ENCODE measurements around the gene CAMK2N1. TPM values are rescaled to one million over a fixed set of nuclear protein-coding genes. Genes with fewer than 3 reads are reported as not detected.

The CAMK2N1 gene
- total and polyA plus RNA-seq, 10 of the 15 experiments (the other 5 are each of a cell fraction or from before 2014, with no cell fraction given), result 0.23 TPM; not detected in 9

DNA sequence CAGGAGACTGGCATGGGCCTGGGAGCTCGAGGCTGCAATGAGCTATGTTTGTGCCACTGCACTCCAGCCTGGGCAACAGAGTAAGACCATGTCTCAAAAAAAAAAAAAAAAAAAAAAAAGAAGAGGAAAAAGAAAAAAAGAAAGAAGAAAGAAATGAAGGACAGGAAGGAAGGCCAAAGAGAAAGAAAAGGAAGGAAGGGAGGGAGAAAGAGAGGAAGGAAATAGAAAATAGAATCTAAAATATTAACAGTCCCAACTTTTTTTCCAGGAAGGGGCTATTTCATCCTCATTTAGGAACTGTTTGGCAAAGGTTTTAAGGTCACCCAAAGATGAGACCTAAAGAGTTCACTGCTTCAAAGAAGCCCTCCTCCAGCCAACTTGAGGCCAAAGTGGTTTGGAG is 19.5 kb upstream of the CAMK2N1 start:
- ChIA-PET POLR2A (interaction anchor here (0.5 to 0.6 kb wide), 2 partner anchors 186 to 615 kb away, joined by 3 to 6 read pairs; no protein-coding TSS in a partner anchor), RAD21 (ENCODE audit: unreplicated experiment) (no interaction called here), CTCF (interaction anchor here (0.5 to 1.3 kb wide), 2 partner anchors 11 to 1950 kb away, joined by 3 read pairs; no protein-coding TSS in a partner anchor), SMC1A (ENCODE audit: uncharacterized antibody, unreplicated experiment) (interaction anchor here (1.0 kb wide), 1 partner anchor 10 kb away, joined by 4 read pairs; no protein-coding TSS in a partner anchor)
- Histone ChIP-seq H3K27me3 (replicated peaks in 1 of 2; ENCODE audit: control insufficient read depth in 2 of 2, insufficient read depth in 2 of 2, low read length in 1 of 2) (no peaks in the 10 kb centered on the region), H3K9me3 (replicated peaks; ENCODE audit: control insufficient read depth, insufficient read depth, low read length) (no peaks in the 10 kb centered on the region), H3K4me2 (ENCODE audit: control insufficient read depth, insufficient read depth) (0 out of 2 replicates have a peak overlapping the region, but pooled peaks have one; percentile 5), H4K20me1 (ENCODE audit: control insufficient read depth, insufficient read depth) (no peaks in the 10 kb centered on the region), H2AFZ (ENCODE audit: control insufficient read depth, low read depth, low read length) (no peak overlapping the region), H3K79me2 (ENCODE audit: control insufficient read depth, insufficient read depth, low read length) (peaks cover 10% of the 10 kb centered on the region), H3K4me1 (ENCODE audit: control insufficient read depth, insufficient read depth, low read length) (no peaks in the 10 kb centered on the region), H3K4me3 (no peak overlapping the region), H3K36me3 (ENCODE audit: control insufficient read depth in 2 of 2, insufficient read depth in 2 of 2, low read length in 1 of 2) (peaks cover 7 to 9% of the 10 kb centered on the region in 2 experiments), H3K27ac (ENCODE audit: control insufficient read depth, insufficient read depth) (no peak overlapping the region), H3K9ac (ENCODE audit: control insufficient read depth, insufficient read depth, low read length) (no peak overlapping the region)
- intact Hi-C loops (cut with micrococcal nuclease; ENCODE audit: unreplicated experiment), result no loop called here
- ATAC-seq (no peak), FAIRE-seq (no peak), DNase-seq (ENCODE audit: low read depth, low spot score) (no peak)
- TF ChIP-seq, protein P1, sequence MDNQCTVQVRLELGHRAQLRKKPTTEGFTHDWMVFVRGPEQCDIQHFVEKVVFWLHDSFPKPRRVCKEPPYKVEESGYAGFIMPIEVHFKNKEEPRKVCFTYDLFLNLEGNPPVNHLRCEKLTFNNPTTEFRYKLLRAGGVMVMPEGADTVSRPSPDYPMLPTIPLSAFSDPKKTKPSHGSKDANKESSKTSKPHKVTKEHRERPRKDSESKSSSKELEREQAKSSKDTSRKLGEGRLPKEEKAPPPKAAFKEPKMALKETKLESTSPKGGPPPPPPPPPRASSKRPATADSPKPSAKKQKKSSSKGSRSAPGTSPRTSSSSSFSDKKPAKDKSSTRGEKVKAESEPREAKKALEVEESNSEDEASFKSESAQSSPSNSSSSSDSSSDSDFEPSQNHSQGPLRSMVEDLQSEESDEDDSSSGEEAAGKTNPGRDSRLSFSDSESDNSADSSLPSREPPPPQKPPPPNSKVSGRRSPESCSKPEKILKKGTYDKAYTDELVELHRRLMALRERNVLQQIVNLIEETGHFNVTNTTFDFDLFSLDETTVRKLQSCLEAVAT (IDR thresholded peaks at IDR 0.05), result no peak
- TF ChIP-seq HDGF (IDR thresholded peaks at IDR 0.05) (no peak), NR2F1 (conservative IDR thresholded peaks at IDR 0.05) (no peak), SMARCA5 (IDR thresholded peaks at IDR 0.05) (no peak), HDAC2 (IDR thresholded peaks at IDR 0.05) (no peak), MEF2B (IDR thresholded peaks at IDR 0.05; ENCODE audit: partially characterized antibody, poor library complexity, severe bottlenecking) (no peak), IKZF2 (IDR thresholded peaks at IDR 0.05) (no peak), RAD21 (IDR thresholded peaks at IDR 0.05; ENCODE audit: insufficient read depth, low read depth, low read length) (no peak), SPI1 (IDR thresholded peaks at IDR 0.05; ENCODE audit: borderline replicate concordance, insufficient read depth, low read depth, low read length) (no peak), POU2F2 (IDR thresholded peaks at IDR 0.05; ENCODE audit: borderline replicate concordance, low read depth, low read length) (no peak), BHLHE40 (IDR thresholded peaks at IDR 0.05; ENCODE audit: borderline replicate concordance in 1 of 2, low read depth in 2 of 2, low read length in 1 of 2) (no peak), EGR1 (IDR thresholded peaks at IDR 0.05; ENCODE audit: borderline replicate concordance in 1 of 2, low read depth in 2 of 2, low read length in 2 of 2) (no peak), MXI1 (IDR thresholded peaks at IDR 0.05; ENCODE audit: low read depth, low read length) (no peak)
- TF ChIP-seq, protein P2, sequence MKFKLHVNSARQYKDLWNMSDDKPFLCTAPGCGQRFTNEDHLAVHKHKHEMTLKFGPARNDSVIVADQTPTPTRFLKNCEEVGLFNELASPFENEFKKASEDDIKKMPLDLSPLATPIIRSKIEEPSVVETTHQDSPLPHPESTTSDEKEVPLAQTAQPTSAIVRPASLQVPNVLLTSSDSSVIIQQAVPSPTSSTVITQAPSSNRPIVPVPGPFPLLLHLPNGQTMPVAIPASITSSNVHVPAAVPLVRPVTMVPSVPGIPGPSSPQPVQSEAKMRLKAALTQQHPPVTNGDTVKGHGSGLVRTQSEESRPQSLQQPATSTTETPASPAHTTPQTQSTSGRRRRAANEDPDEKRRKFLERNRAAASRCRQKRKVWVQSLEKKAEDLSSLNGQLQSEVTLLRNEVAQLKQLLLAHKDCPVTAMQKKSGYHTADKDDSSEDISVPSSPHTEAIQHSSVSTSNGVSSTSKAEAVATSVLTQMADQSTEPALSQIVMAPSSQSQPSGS (IDR thresholded peaks at IDR 0.05; ENCODE audit: low read length), result no peak
- no TSS peak for BruUV-seq (replicated peaks)
- WGBS (ENCODE audit: insufficient coverage, insufficient replicate concordance, low lambda C conversion rate, missing lambda C conversion rate), result 22% methylated on average over 1 of the region's 1 CpG
- in situ Hi-C loops (cut with MboI), result no loop called here
